ENCODE results near the gene STARD8. TPM values are rescaled to one million over a fixed set of nuclear protein-coding genes. Genes with fewer than 3 reads are reported as not detected.

STARD8 gene
- total RNA-seq, 4 donors from 2014 or later, result 0.70 to 5.0 (median 4.1) TPM

- TF ChIP-seq CTCF (IDR thresholded peaks at IDR 0.05), result no peak
- TF ChIP-seq POLR2A (IDR thresholded peaks at IDR 0.05), result no peak
- no peaks in the 10 kb centered on the region for H3K9me3 ChIP-seq
- H3K4me1 ChIP-seq, result no peaks in the 10 kb centered on the region
- H3K4me3 ChIP-seq, result peak overlapping the region; percentile 18 to 54 (median 42)
- peak; percentile 25 to 71 (median 52) for DNase-seq
- no peaks in the 10 kb centered on the region for H3K36me3 ChIP-seq
- no peaks in the 10 kb centered on the region for H3K27me3 ChIP-seq
- H3K27ac ChIP-seq, result peak overlapping the region in 3 of 4 donors; percentile 25 to 62 (median 35)
Measured at GRCh38 chrX:68693481-68694434, 46.3 kb downstream of the STARD8 start.

GRCh38 chrX:68694435-68695205 is 47.2 kb downstream of the STARD8 start:
- H3K27ac ChIP-seq, result peak overlapping the region in 1 of 4 donors; percentile 62
- H3K4me3 ChIP-seq, result peak overlapping the region in 2 of 4 donors; percentile 53 to 54
- no peaks in the 10 kb centered on the region for H3K4me1 ChIP-seq
- no peaks in the 10 kb centered on the region for H3K36me3 ChIP-seq
- no peak for TF ChIP-seq CTCF (IDR thresholded peaks at IDR 0.05)
- no peak for TF ChIP-seq POLR2A (IDR thresholded peaks at IDR 0.05)
- no peaks in the 10 kb centered on the region for H3K27me3 ChIP-seq
- no peaks in the 10 kb centered on the region for H3K9me3 ChIP-seq
- DNase-seq, result no peak

GRCh38 chrX:68695206-68695845 is 47.9 kb downstream of the STARD8 start:
- TF ChIP-seq CTCF (IDR thresholded peaks at IDR 0.05) (no peak), POLR2A (IDR thresholded peaks at IDR 0.05) (no peak)
- H3K27ac ChIP-seq, result no peak overlapping the region
- no peaks in the 10 kb centered on the region for H3K4me1 ChIP-seq
- peak overlapping the region in 2 of 4 donors; percentile 14 to 53 for H3K4me3 ChIP-seq
- no peaks in the 10 kb centered on the region for H3K27me3 ChIP-seq
- no peaks in the 10 kb centered on the region for H3K36me3 ChIP-seq
- no peak for DNase-seq
- no peaks in the 10 kb centered on the region for H3K9me3 ChIP-seq

GRCh38 chrX:68696267-68696990 is 49.0 kb downstream of the STARD8 start:
- no peaks in the 10 kb centered on the region for H3K4me1 ChIP-seq
- H3K4me3 ChIP-seq, result peak overlapping the region in 1 of 4 donors; percentile 53

More at GRCh38 chrX:68696267-68696990, 49.0 kb downstream of the STARD8 start:
- H3K27me3 ChIP-seq, result no peaks in the 10 kb centered on the region
- no peak for TF ChIP-seq CTCF (IDR thresholded peaks at IDR 0.05)
- TF ChIP-seq POLR2A (IDR thresholded peaks at IDR 0.05), result no peak
- DNase-seq, result no peak
- no peak overlapping the region for H3K27ac ChIP-seq
- no peaks in the 10 kb centered on the region for H3K9me3 ChIP-seq
- no peaks in the 10 kb centered on the region for H3K36me3 ChIP-seq

Measured in Peyer's patch (tissue), 4 donors.